Thoracic aorta (tissue), 2 donors: Measurements from ENCODE around the gene FITM1. TPM values are rescaled to one million over a fixed set of nuclear protein-coding genes. Genes with fewer than 3 reads are reported as not detected.

Experiments used
- ATAC-seq: fragments of 150-250 bp; one replicate; pipeline ENCODE4 v1.8.0; 2017; ENCODE audit warnings: low read depth; ENCODE audit not compliant: insufficient number of reproducible peaks, low FRiP score
- DNase-seq: peaks from one replicate; pipeline ENCODE4 v3.0.0-alpha.2; 2020; ENCODE audit warnings: low spot score
- H3K27ac ChIP-seq, 2 donors: fragments of 200-600 bp; sonication (generic); 1 replicate in 1 of 2; 2 replicates in 1 of 2; pipeline ENCODE4 v1.5.1; 2016; ENCODE audit warnings: mild to moderate bottlenecking in 2 of 2, moderate library complexity in 2 of 2
- H3K27me3 ChIP-seq: fragments of 200-600 bp; sonication (generic); replicated peaks from 2 replicates; pipeline ENCODE4 v1.6.0; 2016; ENCODE audit warnings: mild to moderate bottlenecking; ENCODE audit not compliant: insufficient read depth
- H3K36me3 ChIP-seq: fragments of 200-600 bp; sonication (generic); one replicate; pipeline ENCODE4 v1.5.1; 2016
- H3K4me1 ChIP-seq, 2 donors: fragments of 200-600 bp; sonication (generic); 1 replicate in 1 of 2; 2 replicates in 1 of 2; pipeline versions ENCODE4 v1.5.1 to v1.6.0; 2016; ENCODE audit warnings: low read depth in 2 of 2, mild to moderate bottlenecking in 1 of 2; ENCODE audit not compliant: control insufficient read depth in 1 of 2
- H3K4me3 ChIP-seq: fragments of 200-600 bp; sonication (generic); 2 replicates; pipeline ENCODE4 v1.5.1; 2016; ENCODE audit warnings: mild to moderate bottlenecking
- H3K9me3 ChIP-seq: fragments of 200-600 bp; sonication (generic); 2 replicates; pipeline ENCODE4 v1.5.1; 2016
- CTCF ChIP-seq: fragments of 200-600 bp; sonication (generic); IDR thresholded peaks from one replicate; pipeline ENCODE4 v1.5.1; 2019; ENCODE audit warnings: antibody characterized with exemption
- total RNA-seq, 2 donors: library from RNA; depleted of rRNA; stranded (reverse); fragments of >200 nt; gene quantifications; one replicate each; pipeline versions ENCODE4 v1.1.0 to v1.2.3, GENCODE V29; 2016

The FITM1 gene
- total RNA-seq, 2 donors from 2014 or later = 0.78 TPM; not detected in 1

DNA sequence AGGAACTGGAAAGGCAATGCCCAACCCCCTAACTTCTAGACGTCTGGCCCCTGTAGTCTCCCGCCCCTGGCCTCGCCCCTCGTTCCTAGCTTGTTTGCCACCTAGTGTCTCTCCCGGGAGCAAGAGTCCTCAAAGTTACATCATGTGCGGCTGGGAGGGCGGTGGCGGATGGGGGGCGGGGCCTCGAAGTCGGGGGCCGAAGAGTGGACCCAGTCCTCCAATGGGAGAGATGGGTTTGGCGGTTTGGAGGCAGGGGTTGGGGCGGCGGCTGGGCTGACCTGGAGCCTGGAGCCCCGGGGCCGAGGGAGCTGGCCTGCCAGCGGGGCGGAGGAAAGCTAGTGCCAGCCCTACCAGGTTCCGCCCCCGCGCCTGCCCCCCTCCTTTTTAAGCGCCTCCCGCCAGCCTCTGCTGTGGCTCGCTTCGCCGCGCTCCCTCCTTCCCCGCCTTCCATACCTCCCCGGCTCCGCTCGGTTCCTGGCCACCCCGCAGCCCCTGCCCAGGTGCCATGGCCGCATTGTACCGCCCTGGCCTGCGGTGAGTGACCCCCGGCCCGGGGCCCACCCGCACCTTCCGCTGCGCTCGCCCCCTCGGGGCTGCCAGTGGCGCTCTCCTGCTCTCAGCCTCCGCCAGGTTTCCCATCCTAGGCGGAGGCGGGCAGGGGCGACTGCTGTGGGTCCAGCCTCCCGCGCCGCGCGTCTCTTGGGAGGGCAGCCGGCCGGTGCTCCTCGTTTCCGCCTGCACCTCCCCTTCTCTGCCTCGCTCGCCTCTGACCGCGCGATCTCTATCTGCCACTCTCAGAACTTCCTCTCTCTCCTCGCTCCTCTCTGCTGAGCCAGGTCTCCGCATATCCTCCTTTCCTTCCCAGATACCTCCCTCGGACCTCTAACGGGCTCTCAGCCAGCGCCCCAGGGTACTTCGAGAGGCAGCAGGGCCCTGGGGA, 36.3 kb upstream of the FITM1 start, which contains the start of gene PCK2:
Gene PCK2, plus strand, starts transcription at position 411 of the 940 bp plus-strand sequence. Its CDS starts 95 bp downstream, at position 506.
- Histone ChIP-seq H3K36me3 (no peaks in the 10 kb centered on the region), H3K9me3 (no peaks in the 10 kb centered on the region), H3K27ac (peak within 1 kb of the TSS; percentile 92), H3K27me3 (no peaks in the 10 kb centered on the region), H3K4me1 (peaks cover 9 to 25% of the 10 kb centered on the region in 2 donors), H3K4me3 (peak within 1 kb of the TSS; percentile 99)
- DNase-seq (peak; percentile 74), ATAC-seq (peak; percentile 68)
- peak; percentile 9 for TF ChIP-seq CTCF

DNA sequence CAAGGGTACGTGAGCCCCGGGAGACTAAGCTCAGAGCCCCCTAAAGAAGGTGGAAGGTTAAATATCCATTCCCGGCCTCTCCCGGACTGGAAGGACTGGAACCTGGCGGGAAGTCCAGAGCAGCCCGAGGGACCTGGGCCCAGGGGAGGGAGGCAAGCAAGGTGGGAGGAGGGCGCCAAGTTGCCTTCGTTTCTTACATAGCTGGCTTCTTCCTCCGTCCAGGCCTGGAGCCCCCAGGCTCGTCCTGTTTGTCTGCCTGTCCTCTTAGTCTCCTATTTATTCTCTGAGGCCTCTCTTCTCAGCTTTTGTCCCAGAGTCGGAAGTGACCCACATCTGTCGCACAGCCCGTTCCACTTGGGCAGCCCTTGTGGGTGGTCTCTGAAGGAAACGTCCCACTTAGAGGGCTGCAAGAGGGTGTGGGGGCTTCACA, 35.6 kb upstream of the FITM1 start:
- no peak for ATAC-seq
- no peak for DNase-seq
- TF ChIP-seq CTCF = no peak

DNA sequence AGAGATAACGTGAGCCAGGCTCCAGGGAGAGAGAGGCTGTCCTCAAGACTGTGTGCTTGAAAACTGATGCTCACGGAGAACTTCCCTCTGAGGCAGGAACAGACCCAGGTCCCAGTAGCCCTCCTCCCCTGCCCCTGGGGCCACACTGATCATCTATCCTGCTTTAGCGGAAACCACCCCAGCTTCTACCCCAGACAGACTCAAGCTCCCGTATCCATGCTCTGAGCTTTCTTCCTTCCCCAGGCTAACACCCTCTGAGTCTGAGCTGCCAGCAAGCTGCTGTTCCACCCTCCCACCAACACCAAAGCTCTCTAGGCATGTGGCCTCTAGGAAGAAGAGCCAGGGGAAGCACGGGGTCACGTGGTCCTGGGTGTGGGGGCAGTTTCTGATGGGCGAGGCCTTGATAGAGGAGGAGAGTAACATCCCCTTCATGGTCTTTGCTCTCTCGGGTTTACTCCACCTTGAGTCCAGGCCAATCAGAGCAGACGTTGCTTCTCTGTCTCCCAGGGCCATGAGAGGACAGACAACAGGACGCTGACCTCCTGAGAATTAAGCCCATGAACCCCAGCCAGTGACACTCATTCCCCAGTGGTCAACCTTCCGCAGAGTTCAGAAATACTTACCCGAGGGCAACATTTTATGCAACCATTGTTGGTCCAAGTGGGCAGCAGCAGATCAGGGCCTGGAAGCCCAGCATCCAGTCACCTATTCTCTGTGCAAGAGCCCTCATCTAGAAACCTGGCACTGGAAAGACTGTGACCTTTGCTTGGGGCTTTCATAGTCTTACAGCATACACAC, 35.0 kb upstream of the FITM1 start:
- TF ChIP-seq CTCF = no peak
- ATAC-seq (no peak), DNase-seq (no peak)
- Histone ChIP-seq H3K9me3 (no peaks in the 10 kb centered on the region), H3K4me3 (peak overlapping the region; percentile 99), H3K27ac (peak overlapping the region; percentile 92), H3K36me3 (no peaks in the 10 kb centered on the region), H3K27me3 (no peaks in the 10 kb centered on the region), H3K4me1 (peaks cover 9 to 25% of the 10 kb centered on the region in 2 donors)

More for the DNA sequence above, 35.6 kb upstream of the FITM1 start:
- no peaks in the 10 kb centered on the region for H3K27me3 ChIP-seq
- peak overlapping the region; percentile 99 for H3K4me3 ChIP-seq
- no peaks in the 10 kb centered on the region for H3K9me3 ChIP-seq
- peaks cover 9 to 25% of the 10 kb centered on the region in 2 donors for H3K4me1 ChIP-seq
- H3K36me3 ChIP-seq = no peaks in the 10 kb centered on the region
- peak overlapping the region; percentile 92 for H3K27ac ChIP-seq

DNA sequence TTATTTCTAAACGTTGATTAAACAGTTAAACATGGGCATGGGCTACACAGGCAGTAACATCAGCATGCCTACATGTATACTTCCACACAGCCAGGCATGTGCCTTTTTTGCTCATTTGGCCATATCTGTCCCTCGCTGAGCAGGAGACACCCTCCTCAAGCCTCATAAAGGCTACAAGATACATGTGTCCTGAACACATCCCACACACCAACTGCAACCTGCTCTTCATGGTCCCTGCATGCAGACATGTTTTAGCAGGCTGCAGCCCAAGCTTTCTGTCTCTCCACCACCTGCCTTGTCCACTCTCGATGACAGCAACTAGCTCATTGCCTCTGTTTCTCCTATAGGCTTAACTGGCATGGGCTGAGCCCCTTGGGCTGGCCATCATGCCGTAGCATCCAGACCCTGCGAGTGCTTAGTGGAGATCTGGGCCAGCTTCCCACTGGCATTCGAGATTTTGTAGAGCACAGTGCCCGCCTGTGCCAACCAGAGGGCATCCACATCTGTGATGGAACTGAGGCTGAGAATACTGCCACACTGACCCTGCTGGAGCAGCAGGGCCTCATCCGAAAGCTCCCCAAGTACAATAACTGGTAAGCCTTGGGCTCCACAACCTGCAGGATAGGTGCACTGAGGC, 33.8 kb upstream of the FITM1 start:
- ATAC-seq (no peak), DNase-seq (no peak)
- no peak overlapping the region for H3K27ac ChIP-seq
- H3K27me3 ChIP-seq = no peaks in the 10 kb centered on the region
- H3K9me3 ChIP-seq = no peaks in the 10 kb centered on the region
- no peak for TF ChIP-seq CTCF
- peaks cover 9 to 25% of the 10 kb centered on the region in 2 donors for H3K4me1 ChIP-seq
- H3K4me3 ChIP-seq = no peak overlapping the region
- H3K36me3 ChIP-seq = no peaks in the 10 kb centered on the region
